K562 (cell line): ENCODE results near the gene SEZ6. TPM values are rescaled to one million over a fixed set of nuclear protein-coding genes. Genes with fewer than 3 reads are reported as not detected.

ENCODE experiments used
- ATAC-seq: fragments of 200-7000 bp; cut with Tn5 transposase; 3 replicates; pipeline ENCODE4 v1.9.1; 2020; ENCODE audit warnings: moderate library complexity
- BruUV-seq: library from RNA; stranded (reverse); fragments of 400-500 nt; replicated peaks from 2 replicates; lab custom pipeline; 2021; lab: Mats Ljungman, UMichigan
- CTCF ChIA-PET: fragments of 300-600 bp; formaldehyde crosslinking; extraction: SDS; loops from one replicate; lab custom pipeline; 2021; ENCODE audit warnings: low intra/inter-chr PET ratio; lab: Yijun Ruan, JAX
- POLR2A ChIA-PET: fragments of 300-600, 350-650 bp; sonication (Branson Sonifier 250); formaldehyde crosslinking; extraction: SDS; loops from one replicate; lab custom pipeline; 2021; ENCODE audit warnings: antibody characterized with exemption, inconsistent platforms; lab: Yijun Ruan, JAX
- DNase-seq, 4 experiments: peaks; one replicate each; pipeline versions ENCODE4 v3.0.0 to v3.0.0-alpha.2; 2011 to 2018; ENCODE audit warnings: low spot score in 3 of 4, mixed read lengths in 3 of 4; ENCODE audit errors: extremely low read depth in 1 of 4
- FAIRE-seq: peaks from 2 replicates; lab custom pipeline; 2011; peaks lifted over from hg19 to GRCh38; lab: Jason Lieb, UNC
- H2AFZ ChIP-seq: 2 replicates; pipeline ENCODE4 v1.6.0; 2011; ENCODE audit warnings: low read depth, low read length, control low read depth, inconsistent platforms
- H3K27ac ChIP-seq: fragments of 200-600 bp; 3 replicates; pipeline ENCODE4 v1.8.0; 2011; ENCODE audit warnings: low read depth, mild to moderate bottlenecking, control low read depth, inconsistent platforms, low read length, moderate library complexity, mixed read lengths; ENCODE audit errors: extremely low read depth
- H3K27me3 ChIP-seq, 2 experiments: fragments of 300-600 bp in 1 of 2; 2 replicates in 1 of 2; 3 replicates in 1 of 2; pipeline versions ENCODE4 v1.6.0 to v1.8.0; 2011; ENCODE audit warnings: inconsistent platforms in 2 of 2, low read length in 2 of 2, mild to moderate bottlenecking in 1 of 2, mixed read lengths in 1 of 2, moderate library complexity in 1 of 2; ENCODE audit not compliant: control insufficient read depth in 2 of 2, insufficient read depth in 2 of 2
- H3K36me3 ChIP-seq: fragments of 300-600 bp; 3 replicates; pipeline ENCODE4 v1.8.0; 2011; ENCODE audit warnings: mild to moderate bottlenecking, low read length, inconsistent platforms; ENCODE audit not compliant: control insufficient read depth, insufficient read depth
- H3K4me1 ChIP-seq, 2 experiments: fragments of 200-600 bp in 1 of 2; replicated peaks in 1 of 2; 2 replicates in 1 of 2; 3 replicates in 1 of 2; pipeline versions ENCODE4 v1.5.1 to v1.8.0; 2011; ENCODE audit warnings: inconsistent platforms in 2 of 2, low read length in 2 of 2, mild to moderate bottlenecking in 1 of 2, mixed read lengths in 1 of 2, moderate library complexity in 1 of 2; ENCODE audit not compliant: control insufficient read depth in 2 of 2, insufficient read depth in 2 of 2
- H3K4me2 ChIP-seq: 2 replicates; pipeline ENCODE4 v1.6.1; 2011; ENCODE audit warnings: low read length, control low read depth, inconsistent platforms, mixed read lengths; ENCODE audit not compliant: insufficient read depth
- H3K4me3 ChIP-seq: fragments of 200-600 bp; sonication (generic), shearing (Covaris generic); 2 replicates; pipeline ENCODE4 v1.5.1; 2016; ENCODE audit warnings: control low read depth, inconsistent platforms
- H3K79me2 ChIP-seq: fragments of 200-600 bp; 3 replicates; pipeline ENCODE4 v1.8.0; 2011; ENCODE audit warnings: low read length, inconsistent platforms; ENCODE audit not compliant: control insufficient read depth, insufficient read depth
- H3K9ac ChIP-seq, 2 experiments: 2 replicates each; pipeline versions ENCODE4 v1.6.0 to v1.6.1; 2011; ENCODE audit warnings: low read depth in 2 of 2, low read length in 2 of 2, control low read depth in 1 of 2, inconsistent platforms in 1 of 2, mild to moderate bottlenecking in 1 of 2, mixed read lengths in 1 of 2; ENCODE audit not compliant: insufficient read depth in 1 of 2
- H3K9me1 ChIP-seq: one replicate; pipeline ENCODE4 v1.6.0; 2011; ENCODE audit warnings: inconsistent platforms, mild to moderate bottlenecking, low read length, moderate library complexity; ENCODE audit not compliant: control insufficient read depth, insufficient read depth
- H3K9me3 ChIP-seq: replicated peaks from 2 replicates; pipeline ENCODE4 v1.5.1; 2011; ENCODE audit warnings: low read depth, low read length, inconsistent platforms; ENCODE audit not compliant: control insufficient read depth, insufficient read depth
- H4K20me1 ChIP-seq: replicated peaks from 2 replicates; pipeline ENCODE4 v1.6.1; 2011; ENCODE audit warnings: low read length, inconsistent platforms, mixed read lengths; ENCODE audit not compliant: control insufficient read depth, insufficient read depth
- HIVEP1 ChIP-seq: fragments of 250-450 bp; sonication (Bioruptor Pico); IDR thresholded peaks from 2 replicates; pipeline ENCODE4 v1.4.0; 2020; ENCODE audit warnings: mild to moderate bottlenecking
- KAT8 ChIP-seq: fragments of 450-650 bp; IDR thresholded peaks from 2 replicates; pipeline ENCODE4 v1.6.1; 2016; ENCODE audit warnings: low read depth, mild to moderate bottlenecking
- KLF16 ChIP-seq: IDR thresholded peaks from 2 replicates; pipeline ENCODE4 v1.6.1; 2016; ENCODE audit warnings: antibody characterized with exemption
- NCOA2 ChIP-seq, 2 experiments: fragments of 450-650 bp; IDR thresholded peaks; 2 replicates each; pipeline ENCODE4 v1.6.1; 2018; ENCODE audit warnings: mild to moderate bottlenecking in 2 of 2, moderate library complexity in 1 of 2; ENCODE audit not compliant: partially characterized antibody in 2 of 2
- PREB ChIP-seq: sonication (generic); formaldehyde crosslinking; IDR thresholded peaks from 2 replicates; pipeline ENCODE4 v1.8.1; 2023; ENCODE audit warnings: mild to moderate bottlenecking, missing genetic modification reagents
- RBM25 ChIP-seq: fragments of 200-400 bp; formaldehyde crosslinking; IDR thresholded peaks from 2 replicates; pipeline ENCODE4 v1.6.1; 2018; ENCODE audit warnings: low read length, low read depth, moderate library complexity; ENCODE audit not compliant: severe bottlenecking
- ZNF143 ChIP-seq: sonication (generic); formaldehyde crosslinking; IDR thresholded peaks from 2 replicates; pipeline ENCODE4 v1.9.0; 2022; ENCODE audit warnings: mild to moderate bottlenecking, missing genetic modification reagents
- WGBS: fragments of 100-300 bp; shearing (Covaris generic); methylation state at CpG from one replicate; pipeline ENCODE4 v1.1.6; 2016; ENCODE audit warnings: low coverage, mixed read lengths; ENCODE audit not compliant: insufficient coverage; ENCODE audit errors: missing lambda C conversion rate; 5-methylcytosine and 5-hydroxymethylcytosine counted together
- in situ Hi-C: fragments of 300-500 bp; cut with MboI; formaldehyde crosslinking; loops from 4 replicates; pipeline ENCODE4 v1.15.0; 2018; ENCODE audit warnings: inconsistent platforms, mixed read lengths
- intact Hi-C: fragments of 100-400 bp; cut with micrococcal nuclease; formaldehyde crosslinking; loops from 2 replicates; pipeline ENCODE4 v1.14.2; 2022
- polyA plus RNA-seq, 8 experiments: library from polyadenylated mRNA; depleted of rRNA in 4 of 8; stranded (reverse) in 5 of 8; unstranded in 3 of 8; fragments of >200 nt; fragmentation: Nextera tagmentation in 2 of 8; fragmentation: Illumina TruSeq in 1 of 8; extraction: Ambion mirVana in 2 of 8; extraction: Trizol in 1 of 8; gene quantifications; 2 replicates each; pipeline versions ENCODE4 v1.2.1 to v1.2.3, GENCODE V29; 2011 to 2014; ENCODE audit warnings: inconsistent platforms in 1 of 8, missing spikeins in 1 of 8
- total RNA-seq, 7 experiments: library from RNA; depleted of rRNA in 6 of 7; stranded (reverse); fragments of >200 nt in 6 of 7; fragmentation: Illumina TruSeq in 2 of 7; extraction: Trizol in 2 of 7; gene quantifications; 2 replicates each; pipeline versions ENCODE4 v1.2.1 to v1.2.3, GENCODE V29; 2011 to 2021; ENCODE audit warnings: low replicate concordance in 1 of 7
- TF ChIP-seq, protein P1 (sequence below), 2 experiments: fragments of 450-650 bp; formaldehyde crosslinking in 1 of 2; IDR thresholded peaks; 2 replicates each; pipeline versions ENCODE4 v1.4.0 to v1.6.1; 2014 to 2020; ENCODE audit warnings: mild to moderate bottlenecking in 2 of 2, borderline replicate concordance in 1 of 2, low read depth in 1 of 2

Gene SEZ6
- total and polyA plus RNA-seq, 9 of the 15 experiments (the other 6 are each of a cell fraction or from before 2014, with no cell fraction given), result not detected

DNA sequence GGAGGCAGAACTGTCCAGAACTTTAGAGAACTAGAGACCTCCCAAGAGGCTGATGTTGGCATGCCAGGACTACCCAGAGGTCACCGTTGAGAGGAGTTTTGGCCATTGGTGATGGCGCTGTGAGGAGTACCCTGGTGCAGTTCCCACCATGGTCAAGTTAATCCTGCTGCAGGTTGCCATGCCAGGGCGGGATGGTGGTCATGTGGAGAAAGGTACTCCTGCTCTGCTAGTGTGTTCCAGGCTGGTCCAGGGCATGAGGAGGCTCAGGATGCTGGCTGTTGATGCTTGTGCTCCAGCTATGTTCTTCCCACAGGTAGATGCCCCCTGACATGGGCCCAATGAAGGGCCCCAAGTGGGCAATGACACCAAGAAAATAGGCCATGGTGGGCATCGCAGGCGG, 50.4 kb downstream of the SEZ6 start:
- Histone ChIP-seq H3K79me2 (peaks cover 8% of the 10 kb centered on the region), H4K20me1 (peaks cover 6% of the 10 kb centered on the region; the same call in 1 of the 2 replicates), H3K9me1 (no peaks in the 10 kb centered on the region), H3K4me2 (no peak overlapping the region), H2AFZ (no peak overlapping the region), H3K9ac (0 out of 4 replicates have a peak overlapping the region, but pooled peaks of 1 of the 2 experiments have one; percentile 1), H3K27me3 (peaks cover 21 to 37% of the 10 kb centered on the region in 2 experiments; a peak in 4 of 5 replicates), H3K9me3 (no peaks in the 10 kb centered on the region), H3K36me3 (no peaks in the 10 kb centered on the region), H3K4me1 (peaks cover 2 to 10% of the 10 kb centered on the region in 2 experiments; a peak in 4 of 5 replicates), H3K27ac (no peak overlapping the region), H3K4me3 (no peak overlapping the region)
- FAIRE-seq (no peak), ATAC-seq (no peak), DNase-seq (no peak)
- in situ Hi-C loops (no loop called here), intact Hi-C loops (no loop called here)
- CTCF ChIA-PET, result no interaction called here
- 2% methylated on average over 5 of the region's 5 CpGs for WGBS
- BruUV-seq, result no TSS peak
- POLR2A ChIA-PET, result interaction anchor here (1.1 kb wide), 1 partner anchor 192 kb away, joined by 3 read pairs; no protein-coding TSS in a partner anchor
- TF ChIP-seq ZNF143 (CRISPR knock-in tag), result no peak
- no peak for TF ChIP-seq HIVEP1
- no peak for TF ChIP-seq PREB (CRISPR knock-in tag)
- TF ChIP-seq NCOA2 (IDR thresholded peaks at IDR 0.05; ENCODE audit: partially characterized antibody in 2 of 2), result no peak
- no peak for TF ChIP-seq KAT8
- TF ChIP-seq, protein P1, sequence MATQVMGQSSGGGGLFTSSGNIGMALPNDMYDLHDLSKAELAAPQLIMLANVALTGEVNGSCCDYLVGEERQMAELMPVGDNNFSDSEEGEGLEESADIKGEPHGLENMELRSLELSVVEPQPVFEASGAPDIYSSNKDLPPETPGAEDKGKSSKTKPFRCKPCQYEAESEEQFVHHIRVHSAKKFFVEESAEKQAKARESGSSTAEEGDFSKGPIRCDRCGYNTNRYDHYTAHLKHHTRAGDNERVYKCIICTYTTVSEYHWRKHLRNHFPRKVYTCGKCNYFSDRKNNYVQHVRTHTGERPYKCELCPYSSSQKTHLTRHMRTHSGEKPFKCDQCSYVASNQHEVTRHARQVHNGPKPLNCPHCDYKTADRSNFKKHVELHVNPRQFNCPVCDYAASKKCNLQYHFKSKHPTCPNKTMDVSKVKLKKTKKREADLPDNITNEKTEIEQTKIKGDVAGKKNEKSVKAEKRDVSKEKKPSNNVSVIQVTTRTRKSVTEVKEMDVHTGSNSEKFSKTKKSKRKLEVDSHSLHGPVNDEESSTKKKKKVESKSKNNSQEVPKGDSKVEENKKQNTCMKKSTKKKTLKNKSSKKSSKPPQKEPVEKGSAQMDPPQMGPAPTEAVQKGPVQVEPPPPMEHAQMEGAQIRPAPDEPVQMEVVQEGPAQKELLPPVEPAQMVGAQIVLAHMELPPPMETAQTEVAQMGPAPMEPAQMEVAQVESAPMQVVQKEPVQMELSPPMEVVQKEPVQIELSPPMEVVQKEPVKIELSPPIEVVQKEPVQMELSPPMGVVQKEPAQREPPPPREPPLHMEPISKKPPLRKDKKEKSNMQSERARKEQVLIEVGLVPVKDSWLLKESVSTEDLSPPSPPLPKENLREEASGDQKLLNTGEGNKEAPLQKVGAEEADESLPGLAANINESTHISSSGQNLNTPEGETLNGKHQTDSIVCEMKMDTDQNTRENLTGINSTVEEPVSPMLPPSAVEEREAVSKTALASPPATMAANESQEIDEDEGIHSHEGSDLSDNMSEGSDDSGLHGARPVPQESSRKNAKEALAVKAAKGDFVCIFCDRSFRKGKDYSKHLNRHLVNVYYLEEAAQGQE (IDR thresholded peaks at IDR 0.05; ENCODE audit: borderline replicate concordance), result no peak
- TF ChIP-seq, protein P1 (CRISPR knock-in tag; IDR thresholded peaks at IDR 0.05; ENCODE audit: low read depth), result no peak
- no peak for TF ChIP-seq KLF16
- TF ChIP-seq RBM25, result no peak
